Astrocyte (in vitro differentiated cells and primary cell): ENCODE measurements around the gene RGS2. TPM values are rescaled to one million over a fixed set of nuclear protein-coding genes. Genes with fewer than 3 reads are reported as not detected.

Experiments used
- DNase-seq: peaks from one replicate; pipeline ENCODE4 v3.0.0-alpha.2; 2010; ENCODE audit warnings: low read depth
- FAIRE-seq: peaks from 2 replicates; lab custom pipeline; 2011; peaks lifted over from hg19 to GRCh38; lab: Jason Lieb, UNC
- H2AFZ ChIP-seq: 2 replicates; pipeline ENCODE4 v1.6.0; 2012; ENCODE audit warnings: low read depth, low read length, inconsistent platforms
- H3K27ac ChIP-seq: 2 replicates; pipeline ENCODE4 v1.5.1; 2011; ENCODE audit warnings: low read depth, low read length, inconsistent platforms
- H3K27me3 ChIP-seq: 2 replicates; pipeline ENCODE4 v1.6.0; 2011; ENCODE audit warnings: low read length, inconsistent platforms; ENCODE audit not compliant: insufficient read depth
- H3K36me3 ChIP-seq: 2 replicates; pipeline ENCODE4 v1.5.1; 2011; ENCODE audit warnings: low read length, inconsistent platforms; ENCODE audit not compliant: insufficient read depth
- H3K4me1 ChIP-seq: 2 replicates; pipeline ENCODE4 v1.5.1; 2011; ENCODE audit warnings: low read length, inconsistent platforms; ENCODE audit not compliant: insufficient read depth
- H3K4me2 ChIP-seq: 2 replicates; pipeline ENCODE4 v1.6.0; 2012; ENCODE audit warnings: low read length, inconsistent platforms
- H3K4me3 ChIP-seq: 2 replicates; pipeline ENCODE4 v1.5.1; 2011; ENCODE audit warnings: low read depth, mild to moderate bottlenecking, low read length, inconsistent platforms; ENCODE audit not compliant: insufficient read depth
- H3K79me2 ChIP-seq: 2 replicates; pipeline ENCODE4 v1.6.0; 2012; ENCODE audit warnings: mild to moderate bottlenecking, low read length, inconsistent platforms; ENCODE audit not compliant: insufficient read depth
- H3K9ac ChIP-seq: 2 replicates; pipeline ENCODE4 v1.6.0; 2012; ENCODE audit warnings: mild to moderate bottlenecking, low read length, inconsistent platforms
- H3K9me3 ChIP-seq: 2 replicates; pipeline ENCODE4 v1.5.1; 2012; ENCODE audit warnings: low read depth, mild to moderate bottlenecking, low read length, inconsistent platforms; ENCODE audit not compliant: insufficient read depth
- H4K20me1 ChIP-seq: 2 replicates; pipeline ENCODE4 v1.6.0; 2012; ENCODE audit warnings: low read length, inconsistent platforms; ENCODE audit not compliant: insufficient read depth
- H3K27ac Mint-ChIP-seq: one replicate; pipeline ENCODE4 v1.8.0; 2021; ENCODE audit warnings: mild to moderate bottlenecking, mixed read lengths; ENCODE audit not compliant: unreplicated experiment
- H3K27me3 Mint-ChIP-seq: one replicate; pipeline ENCODE4 v1.8.0; 2021; ENCODE audit warnings: low read depth, mixed read lengths; ENCODE audit not compliant: unreplicated experiment
- H3K36me3 Mint-ChIP-seq: one replicate; pipeline ENCODE4 v1.8.0; 2021; ENCODE audit warnings: low read depth, mixed read lengths; ENCODE audit not compliant: unreplicated experiment
- H3K4me1 Mint-ChIP-seq: one replicate; pipeline ENCODE4 v1.8.0; 2021; ENCODE audit warnings: low read depth, mixed read lengths; ENCODE audit not compliant: unreplicated experiment
- H3K4me3 Mint-ChIP-seq: one replicate; pipeline ENCODE4 v1.8.0; 2021; ENCODE audit warnings: mild to moderate bottlenecking, moderate library complexity, mixed read lengths; ENCODE audit not compliant: unreplicated experiment
- H3K9me3 Mint-ChIP-seq: one replicate; pipeline ENCODE4 v1.8.0; 2021; ENCODE audit warnings: mild to moderate bottlenecking, mixed read lengths; ENCODE audit not compliant: unreplicated experiment
- CTCF ChIP-seq: IDR thresholded peaks from 2 replicates; pipeline ENCODE4 v1.5.1; 2011; ENCODE audit warnings: low read depth, mild to moderate bottlenecking, inconsistent platforms, low read length, moderate library complexity; ENCODE audit not compliant: insufficient read depth
- EZH2 ChIP-seq: IDR thresholded peaks from 2 replicates; pipeline ENCODE4 v1.6.1; 2012; ENCODE audit warnings: mild to moderate bottlenecking, low read length, inconsistent platforms; ENCODE audit not compliant: insufficient read depth
- total RNA-seq: library from RNA; stranded (reverse); gene quantifications from 2 replicates; pipeline ENCODE4 v1.2.1, GENCODE V29; 2021

The RGS2 gene
- total RNA-seq, 1 donor from 2014 or later, result 10.5 TPM

- no peak for FAIRE-seq
- no peaks in the 10 kb centered on the region for H4K20me1 ChIP-seq
- no peaks in the 10 kb centered on the region for H3K36me3 Mint-ChIP-seq
These were observed 43.4 kb downstream of the RGS2 start for GRCh38 chr1:192852001-192852947.

DNA sequence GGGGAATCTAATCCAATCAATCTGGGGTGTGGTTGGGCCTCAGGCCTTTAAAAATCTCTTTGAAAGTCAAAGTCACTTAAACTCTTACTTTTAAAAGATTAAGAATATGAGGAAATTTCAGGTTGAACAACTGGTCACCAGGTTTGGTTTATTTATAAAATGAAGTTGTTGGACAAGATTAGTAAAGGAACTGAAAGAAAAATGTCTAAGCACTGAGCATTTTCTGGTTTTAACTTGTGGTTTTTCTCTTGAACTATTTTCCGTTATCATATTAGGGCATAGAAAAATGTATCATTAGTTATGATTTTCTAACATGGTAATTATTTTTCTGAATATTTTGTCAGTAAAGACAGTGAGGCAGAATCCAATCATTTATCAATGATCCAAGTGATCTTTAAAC lies 49.6 kb downstream of the RGS2 start:
- no peak overlapping the region for H3K4me2 ChIP-seq
- no peak for FAIRE-seq

More at GRCh38 chr1:192852001-192852947, 43.4 kb downstream of the RGS2 start:
- Mint-ChIP-seq H3K4me1 (peaks cover 3% of the 10 kb centered on the region), H3K27me3 (no peaks in the 10 kb centered on the region), H3K27ac (no peak overlapping the region), H3K9me3 (no peaks in the 10 kb centered on the region), H3K4me3 (no peak overlapping the region)
- H3K4me1 ChIP-seq, result no peaks in the 10 kb centered on the region
- H3K4me2 ChIP-seq, result no peak overlapping the region
- no peak overlapping the region for H3K9ac ChIP-seq
- no peak overlapping the region for H3K27ac ChIP-seq
- no peak for DNase-seq
- H2AFZ ChIP-seq, result no peak overlapping the region
- H3K4me3 ChIP-seq, result no peak overlapping the region
- no peaks in the 10 kb centered on the region for H3K36me3 ChIP-seq
- TF ChIP-seq EZH2 (no peak), CTCF (no peak)
- H3K9me3 ChIP-seq, result no peaks in the 10 kb centered on the region
- no peaks in the 10 kb centered on the region for H3K27me3 ChIP-seq
- no peaks in the 10 kb centered on the region for H3K79me2 ChIP-seq

More for the DNA sequence above, 49.6 kb downstream of the RGS2 start:
- Histone ChIP-seq H3K27me3 (no peaks in the 10 kb centered on the region), H3K36me3 (no peaks in the 10 kb centered on the region), H3K4me1 (no peaks in the 10 kb centered on the region), H3K27ac (no peak overlapping the region), H3K79me2 (no peaks in the 10 kb centered on the region), H3K9ac (no peak overlapping the region), H4K20me1 (no peaks in the 10 kb centered on the region), H3K9me3 (no peaks in the 10 kb centered on the region), H3K4me3 (no peak overlapping the region), H2AFZ (no peak overlapping the region)
- no peak for DNase-seq
- no peaks in the 10 kb centered on the region for H3K9me3 Mint-ChIP-seq
- H3K4me1 Mint-ChIP-seq, result no peaks in the 10 kb centered on the region
- no peak overlapping the region for H3K4me3 Mint-ChIP-seq
- no peaks in the 10 kb centered on the region for H3K27me3 Mint-ChIP-seq
- no peak overlapping the region for H3K27ac Mint-ChIP-seq
- TF ChIP-seq CTCF, result no peak
- no peak for TF ChIP-seq EZH2
- no peaks in the 10 kb centered on the region for H3K36me3 Mint-ChIP-seq
